ENCODE data around the gene PCBP3.

Gene PCBP3

GRCh38 chr21:45874716-45875415 is 231.3 kb downstream of the PCBP3 start:
- DNase-seq (ENCODE audit: low read depth in 2 of 2), result no peak

- no peak for DNase-seq (ENCODE audit: low read depth in 2 of 2)
Observed at GRCh38 chr21:45875416-45875760, 231.9 kb downstream of the PCBP3 start.

- DNase-seq (ENCODE audit: low read depth in 2 of 2), result no peak
Observed at GRCh38 chr21:45875881-45876280, 232.4 kb downstream of the PCBP3 start.

- DNase-seq (ENCODE audit: low read depth in 2 of 2), result no peak
Observed at GRCh38 chr21:45876381-45877170, 233.1 kb downstream of the PCBP3 start.

GRCh38 chr21:45877171-45877438 is 233.6 kb downstream of the PCBP3 start:
- DNase-seq (ENCODE audit: low read depth in 2 of 2), result no peak

GRCh38 chr21:45877821-45878469 is 234.4 kb downstream of the PCBP3 start:
- no peak for DNase-seq (ENCODE audit: low read depth in 2 of 2)

- peak; percentile 37 to 78 for DNase-seq (ENCODE audit: low read depth in 2 of 2)
Observed at GRCh38 chr21:45880097-45881068, 236.9 kb downstream of the PCBP3 start.

GRCh38 chr21:45882645-45883044 is 239.1 kb downstream of the PCBP3 start:
- DNase-seq (ENCODE audit: low read depth in 2 of 2), result no peak

GRCh38 chr21:45883090-45883489 is 239.6 kb downstream of the PCBP3 start:
- DNase-seq (ENCODE audit: low read depth in 2 of 2), result no peak

GRCh38 chr21:45885597-45885929 is 242.0 kb downstream of the PCBP3 start:
- no peak for DNase-seq (ENCODE audit: low read depth in 2 of 2)

- DNase-seq (ENCODE audit: low read depth in 2 of 2), result peak in 1 of 2 experiments; percentile 31
Observed at GRCh38 chr21:45885930-45886601, 242.5 kb downstream of the PCBP3 start.

- no peak for DNase-seq (ENCODE audit: low read depth in 2 of 2)
Observed at GRCh38 chr21:45886610-45887026, 243.1 kb downstream of the PCBP3 start.

GRCh38 chr21:45887120-45887611 is 243.6 kb downstream of the PCBP3 start:
- DNase-seq (ENCODE audit: low read depth in 2 of 2), result no peak

GRCh38 chr21:45887788-45888187 is 244.3 kb downstream of the PCBP3 start:
- no peak for DNase-seq (ENCODE audit: low read depth in 2 of 2)

- no peak for DNase-seq (ENCODE audit: low read depth in 2 of 2)
Observed at GRCh38 chr21:45888386-45889009, 245.0 kb downstream of the PCBP3 start.

- DNase-seq (ENCODE audit: low read depth in 2 of 2), result no peak
Observed at GRCh38 chr21:45889256-45889655, 245.7 kb downstream of the PCBP3 start.

- no peak for DNase-seq (ENCODE audit: low read depth in 2 of 2)
Observed at GRCh38 chr21:45889961-45890360, 246.4 kb downstream of the PCBP3 start.

- DNase-seq (ENCODE audit: low read depth in 2 of 2), result no peak
Observed at GRCh38 chr21:45891388-45892155, 248.0 kb downstream of the PCBP3 start.

GRCh38 chr21:45892156-45892915 is 248.8 kb downstream of the PCBP3 start:
- no peak for DNase-seq (ENCODE audit: low read depth in 2 of 2)
